Glutamatergic neuron (in vitro differentiated cells): ENCODE data around the gene KIAA0825. TPM values are rescaled to one million over a fixed set of nuclear protein-coding genes. Genes with fewer than 3 reads are reported as not detected.

Experiments
- DNase-seq: peaks from one replicate; pipeline ENCODE4 v3.0.0; 2022
- H3K27ac Mint-ChIP-seq: one replicate; pipeline ENCODE4 v1.8.0; 2020; ENCODE audit warnings: mild to moderate bottlenecking, mixed read lengths, inconsistent platforms; ENCODE audit not compliant: unreplicated experiment
- H3K27me3 Mint-ChIP-seq: one replicate; pipeline ENCODE4 v1.8.0; 2020; ENCODE audit warnings: mild to moderate bottlenecking, moderate library complexity, mixed read lengths, inconsistent platforms; ENCODE audit not compliant: unreplicated experiment
- H3K36me3 Mint-ChIP-seq: one replicate; pipeline ENCODE4 v1.8.0; 2020; ENCODE audit warnings: mild to moderate bottlenecking, mixed read lengths, inconsistent platforms; ENCODE audit not compliant: unreplicated experiment
- H3K4me1 Mint-ChIP-seq: one replicate; pipeline ENCODE4 v1.8.0; 2020; ENCODE audit warnings: mild to moderate bottlenecking, low read depth, mixed read lengths, inconsistent platforms; ENCODE audit not compliant: unreplicated experiment
- H3K4me3 Mint-ChIP-seq: one replicate; pipeline ENCODE4 v1.8.0; 2020; ENCODE audit warnings: mild to moderate bottlenecking, mixed read lengths, inconsistent platforms; ENCODE audit not compliant: unreplicated experiment
- H3K9me3 Mint-ChIP-seq: one replicate; pipeline ENCODE4 v1.8.0; 2020; ENCODE audit warnings: mild to moderate bottlenecking, moderate library complexity, mixed read lengths, inconsistent platforms; ENCODE audit not compliant: unreplicated experiment
- total RNA-seq: library from RNA; stranded (reverse); fragmentation: NEBNext Ultra II Directional; extraction: Animal tissue kit (Norgen Biotek cat#: 25700); gene quantifications from one replicate; pipeline ENCODE4 v1.2.1, GENCODE V29; 2021; ENCODE audit not compliant: unreplicated experiment
- TF ChIP-seq, protein P1 (sequence below): fragments of 200-600 bp; sonication (generic); IDR thresholded peaks from one replicate; pipeline ENCODE4 v1.5.0; 2021; ENCODE audit not compliant: partially characterized antibody, unreplicated experiment

KIAA0825 gene
- total RNA-seq, 1 donor from 2014 or later = 1.2 TPM

DNA sequence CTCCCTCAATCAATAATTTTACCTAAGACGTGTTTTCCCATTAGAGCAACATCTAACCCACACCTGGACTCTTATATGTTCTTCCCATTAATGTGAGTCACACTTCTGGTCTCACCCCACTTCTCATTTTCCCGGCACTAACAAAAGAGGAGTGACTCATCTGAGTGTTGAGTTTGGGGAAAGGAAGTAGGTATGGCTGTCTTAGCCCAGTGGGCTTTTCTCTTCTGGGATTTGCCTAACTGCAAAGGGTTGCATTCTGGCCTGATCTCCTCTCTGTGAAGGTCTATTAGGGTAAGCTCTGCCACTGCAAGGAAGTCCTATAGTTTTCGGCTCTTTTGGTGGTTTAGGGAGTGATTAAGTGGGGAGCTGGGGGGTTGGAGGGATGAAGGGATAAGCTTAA lies 195.6 kb downstream of the KIAA0825 start:
- no peaks in the 10 kb centered on the region for H3K36me3 Mint-ChIP-seq
- TF ChIP-seq, protein P1, sequence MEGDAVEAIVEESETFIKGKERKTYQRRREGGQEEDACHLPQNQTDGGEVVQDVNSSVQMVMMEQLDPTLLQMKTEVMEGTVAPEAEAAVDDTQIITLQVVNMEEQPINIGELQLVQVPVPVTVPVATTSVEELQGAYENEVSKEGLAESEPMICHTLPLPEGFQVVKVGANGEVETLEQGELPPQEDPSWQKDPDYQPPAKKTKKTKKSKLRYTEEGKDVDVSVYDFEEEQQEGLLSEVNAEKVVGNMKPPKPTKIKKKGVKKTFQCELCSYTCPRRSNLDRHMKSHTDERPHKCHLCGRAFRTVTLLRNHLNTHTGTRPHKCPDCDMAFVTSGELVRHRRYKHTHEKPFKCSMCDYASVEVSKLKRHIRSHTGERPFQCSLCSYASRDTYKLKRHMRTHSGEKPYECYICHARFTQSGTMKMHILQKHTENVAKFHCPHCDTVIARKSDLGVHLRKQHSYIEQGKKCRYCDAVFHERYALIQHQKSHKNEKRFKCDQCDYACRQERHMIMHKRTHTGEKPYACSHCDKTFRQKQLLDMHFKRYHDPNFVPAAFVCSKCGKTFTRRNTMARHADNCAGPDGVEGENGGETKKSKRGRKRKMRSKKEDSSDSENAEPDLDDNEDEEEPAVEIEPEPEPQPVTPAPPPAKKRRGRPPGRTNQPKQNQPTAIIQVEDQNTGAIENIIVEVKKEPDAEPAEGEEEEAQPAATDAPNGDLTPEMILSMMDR = no peak
- H3K27ac Mint-ChIP-seq = no peak overlapping the region
- DNase-seq = no peak
- H3K9me3 Mint-ChIP-seq = no peaks in the 10 kb centered on the region
- no peaks in the 10 kb centered on the region for H3K4me1 Mint-ChIP-seq
- no peak overlapping the region for H3K4me3 Mint-ChIP-seq
- H3K27me3 Mint-ChIP-seq = no peaks in the 10 kb centered on the region

DNA sequence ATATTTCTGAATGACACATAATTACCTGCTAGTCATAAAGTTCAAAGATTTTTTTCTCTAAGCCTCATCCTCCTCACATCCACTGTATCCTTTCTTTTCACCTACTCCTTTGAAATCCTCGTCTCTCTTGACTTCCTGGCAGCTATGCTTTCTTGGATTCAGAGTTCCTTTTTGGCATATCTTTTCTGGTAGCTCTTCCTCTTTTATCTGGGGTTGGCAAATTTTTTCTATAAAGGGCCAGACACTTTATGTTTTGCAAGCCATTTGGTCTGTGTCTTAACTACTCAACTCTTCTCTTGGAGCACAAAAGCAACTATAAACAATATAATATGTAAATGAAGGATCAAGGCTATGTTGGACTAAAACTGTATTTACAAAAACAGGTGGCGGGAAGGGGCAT lies 197.5 kb downstream of the KIAA0825 start:
- no peak overlapping the region for H3K27ac Mint-ChIP-seq
- no peaks in the 10 kb centered on the region for H3K4me1 Mint-ChIP-seq
- no peak for DNase-seq
- no peaks in the 10 kb centered on the region for H3K36me3 Mint-ChIP-seq
- H3K27me3 Mint-ChIP-seq = no peaks in the 10 kb centered on the region
- no peaks in the 10 kb centered on the region for H3K9me3 Mint-ChIP-seq
- H3K4me3 Mint-ChIP-seq = no peak overlapping the region
- TF ChIP-seq, protein P1 = no peak

GRCh38 chr5:94415798-94416197 lies 202.6 kb downstream of the KIAA0825 start:
- Mint-ChIP-seq H3K9me3 (no peaks in the 10 kb centered on the region), H3K27ac (no peak overlapping the region), H3K36me3 (no peaks in the 10 kb centered on the region), H3K27me3 (no peaks in the 10 kb centered on the region), H3K4me1 (no peaks in the 10 kb centered on the region), H3K4me3 (no peak overlapping the region)
- TF ChIP-seq, protein P1 = no peak
- no peak for DNase-seq

GRCh38 chr5:94409440-94409839 lies 209.0 kb downstream of the KIAA0825 start:
- no peaks in the 10 kb centered on the region for H3K9me3 Mint-ChIP-seq
- H3K36me3 Mint-ChIP-seq = no peaks in the 10 kb centered on the region
- TF ChIP-seq, protein P1 = no peak
- no peak overlapping the region for H3K4me3 Mint-ChIP-seq
- H3K27ac Mint-ChIP-seq = no peak overlapping the region
- no peaks in the 10 kb centered on the region for H3K4me1 Mint-ChIP-seq
- H3K27me3 Mint-ChIP-seq = no peaks in the 10 kb centered on the region
- DNase-seq = no peak

DNA sequence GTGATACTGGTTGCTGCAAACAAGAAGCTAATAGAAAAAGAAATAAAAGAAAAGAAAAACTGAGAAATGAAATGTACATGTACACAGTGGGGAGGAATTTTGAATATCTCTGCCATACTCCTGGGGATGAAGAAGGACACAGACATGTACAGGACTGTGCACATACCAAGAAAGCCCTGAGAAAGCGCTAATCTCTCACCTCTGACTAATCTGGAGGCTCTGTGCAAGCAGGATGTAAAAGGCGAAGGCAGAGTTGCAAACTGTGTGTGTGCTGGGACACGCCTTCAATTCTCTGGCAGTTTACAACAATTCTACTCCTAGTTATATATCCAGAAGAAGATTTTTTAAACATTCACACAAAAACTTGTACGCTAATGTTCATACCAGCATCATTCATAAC lies 211.4 kb downstream of the KIAA0825 start:
- Mint-ChIP-seq H3K36me3 (no peaks in the 10 kb centered on the region), H3K27me3 (no peaks in the 10 kb centered on the region), H3K4me3 (no peak overlapping the region), H3K4me1 (no peaks in the 10 kb centered on the region), H3K27ac (no peak overlapping the region), H3K9me3 (no peaks in the 10 kb centered on the region)
- TF ChIP-seq, protein P1 = no peak
- no peak for DNase-seq
